Motor neuron (in vitro differentiated cells): ENCODE measurements around the gene TSC22D2. TPM values are rescaled to one million over a fixed set of nuclear protein-coding genes. Genes with fewer than 3 reads are reported as not detected.
"Not testable (repeated sequence)": the region's sequence is repeated elsewhere in the genome, so short reads cannot be mapped to it uniquely, and the experiment has no call there.

Source experiments
- ATAC-seq, 8 experiments: fragments of 200-7000 bp; cut with Tn5 transposase; replicated peaks in 6 of 8; 2 replicates each; pipeline ENCODE4 v1.8.0; 2021; ENCODE audit warnings: mild to moderate bottlenecking in 8 of 8, moderate library complexity in 8 of 8
- H3K27ac ChIP-seq, 2 donors: fragments of 250-450 bp; sonication (Bioruptor Pico); 2 replicates each; pipeline ENCODE4 v1.9.0; 2021; ENCODE audit warnings: antibody characterized with exemption in 2 of 2, mild to moderate bottlenecking in 2 of 2, moderate library complexity in 1 of 2
- H3K4me1 ChIP-seq, 2 donors: fragments of 250-450 bp; sonication (Bioruptor Pico); replicated peaks in 1 of 2; 2 replicates each; pipeline ENCODE4 v1.6.1; 2021; ENCODE audit warnings: antibody characterized with exemption in 2 of 2, mild to moderate bottlenecking in 2 of 2, moderate library complexity in 1 of 2
- H3K4me3 ChIP-seq, 5 donors: fragments of 250-450 bp; sonication (Bioruptor Pico); 2 replicates each; pipeline ENCODE4 v1.9.0; 2021; ENCODE audit warnings: antibody characterized with exemption in 5 of 5, mild to moderate bottlenecking in 5 of 5, moderate library complexity in 4 of 5
- WGBS, 10 experiments: fragments of 450-650 bp; shearing (Covaris generic); methylation state at CpG; one replicate each; pipeline ENCODE4 v1.0.0; 2022; 5-methylcytosine and 5-hydroxymethylcytosine counted together
- in situ Hi-C, 9 experiments: fragments of 400-800 bp; cut with MboI; loops; one replicate each; pipeline ENCODE4 v1.15.0; 2021; ENCODE audit warnings: low sequenced_read_pairs in 9 of 9, low pct_unique_long_range_greater_than_20kb in 2 of 9; ENCODE audit not compliant: unreplicated experiment in 9 of 9
- total RNA-seq, 8 experiments: library from RNA; unstranded; fragments of 300-600 nt; gene quantifications; 2 replicates each; pipeline versions ENCODE4 v1.2.3 to v1.2.4, GENCODE V29; 2022

Gene TSC22D2
- total RNA-seq, 8 experiments from 2014 or later: 10.1 to 33.8 (median 19.1) TPM

GRCh38 chr3:150467381-150467780, 59.3 kb downstream of the TSC22D2 start:
- no peaks in the 10 kb centered on the region for H3K4me1 ChIP-seq
- in situ Hi-C loops: no loop called here
- 67 to 100% (median 84%) methylated on average over 1 of the region's 1 CpG; no CpG with 5 or more reads in 6 of the 10 experiments for WGBS, 10 experiments
- no peak overlapping the region for H3K4me3 ChIP-seq
- H3K27ac ChIP-seq: no peak overlapping the region
- no peak for ATAC-seq

GRCh38 chr3:150469031-150469930, 61.2 kb downstream of the TSC22D2 start:
- in situ Hi-C loops: no loop called here
- 69 to 100% (median 92%) methylated on average over 1 to 13 of the region's 15 CpGs for WGBS, 10 experiments
- Histone ChIP-seq H3K4me1 (no peaks in the 10 kb centered on the region), H3K27ac (no peak overlapping the region), H3K4me3 (no peak overlapping the region)
- peak; percentile 50 to 100 (median 85) for ATAC-seq

- Histone ChIP-seq H3K4me1 (no peaks in the 10 kb centered on the region), H3K4me3 (no peak overlapping the region), H3K27ac (no peak overlapping the region)
- ATAC-seq: peak in 1 of 8 experiments; percentile 9
- WGBS, 10 experiments: 56 to 92% (median 80%) methylated on average over 1 to 7 of the region's 7 CpGs; no CpG with 5 or more reads in 1 of the 10 experiments
- in situ Hi-C loops: no loop called here
Measured at GRCh38 chr3:150469931-150470740, 62.0 kb downstream of the TSC22D2 start.

DNA sequence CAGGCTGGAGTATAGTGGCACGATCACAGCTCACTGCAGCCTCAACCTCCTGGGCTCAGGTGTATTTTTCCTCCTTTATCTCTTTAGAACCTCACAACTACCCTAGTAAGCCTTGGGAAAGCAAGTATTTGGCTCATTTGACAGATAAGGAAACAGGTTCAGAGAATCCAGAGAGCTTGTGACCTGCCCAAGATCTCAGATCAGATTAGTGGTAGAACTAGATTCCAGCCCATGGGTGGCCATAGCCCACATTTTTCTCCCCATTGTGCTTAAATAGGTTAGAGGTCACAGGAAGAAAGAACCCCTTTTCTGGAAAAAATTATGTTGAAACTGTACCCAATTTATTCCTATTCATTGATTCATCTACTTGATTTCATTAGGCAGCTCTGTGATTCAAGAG, 64.3 kb downstream of the TSC22D2 start:
- no peak for ATAC-seq
- no peaks in the 10 kb centered on the region for H3K4me1 ChIP-seq
- WGBS, 10 experiments: 100% methylated on average over 1 of the region's 1 CpG; no CpG with 5 or more reads in 6 of the 10 experiments

GRCh38 chr3:150473161-150473560, 65.1 kb downstream of the TSC22D2 start:
- H3K4me1 ChIP-seq, ATAC-seq, H3K4me3 ChIP-seq, H3K27ac ChIP-seq, in situ Hi-C loops: not testable (repeated sequence)
- WGBS, 10 experiments: 70 to 100% (median 85%) methylated on average over 1 to 6 of the region's 8 CpGs; no CpG with 5 or more reads in 5 of the 10 experiments

More for the DNA sequence above, 64.3 kb downstream of the TSC22D2 start:
- H3K27ac ChIP-seq: no peak overlapping the region
- in situ Hi-C loops: no loop called here
- no peak overlapping the region for H3K4me3 ChIP-seq

GRCh38 chr3:150479370-150479769, 71.3 kb downstream of the TSC22D2 start:
- in situ Hi-C loops: loop anchor here in 3 of 9 experiments (25.0 kb wide), 2 partner anchors 242 to 517 kb away; partner anchors contain the start of gene PFN2 (in 1 of the 3)
- no peak overlapping the region for H3K4me3 ChIP-seq
- ATAC-seq: no peak
- H3K4me1 ChIP-seq: no peaks in the 10 kb centered on the region
- no peak overlapping the region for H3K27ac ChIP-seq

GRCh38 chr3:150480877-150481276, 72.8 kb downstream of the TSC22D2 start:
- H3K4me3 ChIP-seq: no peak overlapping the region
- in situ Hi-C loops: loop anchor here in 3 of 9 experiments (25.0 kb wide), 2 partner anchors 244 to 519 kb away; partner anchors contain the start of gene PFN2 (in 1 of the 3)
- H3K4me1 ChIP-seq: no peaks in the 10 kb centered on the region
- no peak overlapping the region for H3K27ac ChIP-seq
- no peak for ATAC-seq

GRCh38 chr3:150483226-150483625, 75.1 kb downstream of the TSC22D2 start:
- no peak overlapping the region for H3K27ac ChIP-seq
- H3K4me3 ChIP-seq: no peak overlapping the region
- in situ Hi-C loops: loop anchor here in 3 of 9 experiments (25.0 kb wide), 2 partner anchors 246 to 521 kb away; partner anchors contain the start of gene PFN2 (in 1 of the 3)
- no peaks in the 10 kb centered on the region for H3K4me1 ChIP-seq
- ATAC-seq: no peak

GRCh38 chr3:150484410-150484809, 76.3 kb downstream of the TSC22D2 start:
- Histone ChIP-seq H3K27ac (no peak overlapping the region), H3K4me1 (no peaks in the 10 kb centered on the region), H3K4me3 (no peak overlapping the region)
- no peak for ATAC-seq
- in situ Hi-C loops: loop anchor here in 3 of 9 experiments (25.0 kb wide), 2 partner anchors 247 to 522 kb away; partner anchors contain the start of gene PFN2 (in 1 of the 3)
- WGBS, 10 experiments: 69 to 100% (median 91%) methylated on average over 1 of the region's 1 CpG; no CpG with 5 or more reads in 2 of the 10 experiments

DNA sequence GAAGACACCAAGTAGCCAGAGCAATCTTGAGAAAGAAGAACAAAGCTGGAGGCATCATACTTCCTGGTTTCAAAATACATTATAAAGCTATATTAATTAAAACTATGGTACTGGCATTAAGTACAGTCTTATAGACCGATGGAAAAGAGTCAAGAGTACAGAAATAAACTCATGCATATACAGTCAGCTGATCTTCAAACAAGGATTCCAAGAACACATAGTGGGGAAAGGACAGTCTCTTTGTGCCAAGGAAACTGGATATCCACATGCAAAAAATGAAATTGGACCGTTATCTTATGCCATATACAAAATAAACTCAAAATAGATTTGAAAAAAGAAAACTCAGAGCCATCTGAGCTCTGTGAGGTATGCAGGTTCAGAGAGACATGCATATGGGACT, 80.8 kb downstream of the TSC22D2 start:
- in situ Hi-C loops: loop anchor here in 3 of 9 experiments (25.0 kb wide), 2 partner anchors 252 to 527 kb away; partner anchors contain the start of gene PFN2 (in 1 of the 3)
- Histone ChIP-seq H3K4me1 (no peaks in the 10 kb centered on the region), H3K4me3 (no peak overlapping the region), H3K27ac (no peak overlapping the region)
- 67 to 100% (median 93%) methylated on average over 1 to 2 of the region's 2 CpGs; no CpG with 5 or more reads in 1 of the 10 experiments for WGBS, 10 experiments
- ATAC-seq: no peak

GRCh38 chr3:150490277-150490986, 82.3 kb downstream of the TSC22D2 start:
- in situ Hi-C loops: loop anchor here in 4 of 9 experiments (10.0 to 25.0 kb wide), 4 partner anchors 246 to 528 kb away; partner anchors contain the start of gene PFN2 (in 1 of the 4)
- Histone ChIP-seq H3K4me3 (no peak overlapping the region), H3K27ac (no peak overlapping the region), H3K4me1 (no peaks in the 10 kb centered on the region)
- peak in 3 of 8 experiments; percentile 72 to 91 (median 73) for ATAC-seq
- 25 to 100% (median 75%) methylated on average over 1 to 2 of the region's 2 CpGs; no CpG with 5 or more reads in 2 of the 10 experiments for WGBS, 10 experiments

- Histone ChIP-seq H3K4me3 (no peak overlapping the region), H3K4me1 (no peaks in the 10 kb centered on the region), H3K27ac (no peak overlapping the region)
- ATAC-seq: no peak
- in situ Hi-C loops: loop anchor here in 4 of 9 experiments (10.0 to 25.0 kb wide), 4 partner anchors 250 to 532 kb away; partner anchors contain the start of gene PFN2 (in 1 of the 4)
- 71 to 100% (median 94%) methylated on average over 1 to 4 of the region's 5 CpGs; no CpG with 5 or more reads in 2 of the 10 experiments for WGBS, 10 experiments
Measured at GRCh38 chr3:150494411-150494977, 86.4 kb downstream of the TSC22D2 start.
